ENCODE measurements around the gene HSD17B2.

The HSD17B2 gene

GRCh38 chr16:82020051-82020450 is 15.0 kb upstream of the HSD17B2 start:
- DNase-seq, result no peak

GRCh38 chr16:82023206-82023605 is 11.8 kb upstream of the HSD17B2 start:
- no peak for DNase-seq

- no peak for DNase-seq
These were observed 10.7 kb upstream of the HSD17B2 start for GRCh38 chr16:82024316-82024715.

- DNase-seq, result no peak
These were observed 10.2 kb upstream of the HSD17B2 start for GRCh38 chr16:82024883-82025282.

- DNase-seq, result no peak
These were observed 7.4 kb upstream of the HSD17B2 start for GRCh38 chr16:82027629-82028064.

GRCh38 chr16:82031116-82032084 is 3.7 kb upstream of the HSD17B2 start:
- DNase-seq, result no peak

- no peak for DNase-seq
These were observed 2.0 kb upstream of the HSD17B2 start for GRCh38 chr16:82033006-82033405.

- DNase-seq, result no peak
These were observed 1.3 kb upstream of the HSD17B2 start for GRCh38 chr16:82033683-82034300.

GRCh38 chr16:82037251-82037650 is 2.2 kb downstream of the HSD17B2 start:
- no peak for DNase-seq

- DNase-seq, result no peak
These were observed 2.6 kb downstream of the HSD17B2 start for GRCh38 chr16:82037666-82038065.

GRCh38 chr16:82040296-82040695 is 5.2 kb downstream of the HSD17B2 start:
- no peak for DNase-seq

- DNase-seq, result no peak
These were observed 6.5 kb downstream of the HSD17B2 start for GRCh38 chr16:82041542-82041941.

GRCh38 chr16:82042144-82042543 is 7.1 kb downstream of the HSD17B2 start:
- DNase-seq, result no peak

GRCh38 chr16:82042846-82043245 is 7.8 kb downstream of the HSD17B2 start:
- DNase-seq, result no peak

- DNase-seq, result no peak
These were observed 8.9 kb downstream of the HSD17B2 start for GRCh38 chr16:82043680-82044584.

GRCh38 chr16:82044585-82044911 is 9.5 kb downstream of the HSD17B2 start:
- no peak for DNase-seq

GRCh38 chr16:82045465-82045864 is 10.4 kb downstream of the HSD17B2 start:
- DNase-seq, result no peak

GRCh38 chr16:82046541-82046940 is 11.5 kb downstream of the HSD17B2 start:
- DNase-seq, result no peak

- DNase-seq, result no peak
These were observed 11.9 kb downstream of the HSD17B2 start for GRCh38 chr16:82046941-82047340.

- DNase-seq, result no peak
These were observed 12.3 kb downstream of the HSD17B2 start for GRCh38 chr16:82047374-82047773.

GRCh38 chr16:82047787-82048186 is 12.7 kb downstream of the HSD17B2 start:
- DNase-seq, result no peak

GRCh38 chr16:82049484-82049883 is 14.4 kb downstream of the HSD17B2 start:
- DNase-seq, result no peak

- no peak for DNase-seq
These were observed 15.5 kb downstream of the HSD17B2 start for GRCh38 chr16:82050506-82050905.

Data from stimulated activated CD4-positive, alpha-beta T cell treated with anti-CD3 and anti-CD28 coated beads, Interleukin-4, amount 100 ng/mL, for 24 hours (primary cell).